RWPE1 (cell line): ENCODE data around the gene ZKSCAN8.
"Not testable (repeated sequence)": the region's sequence is repeated elsewhere in the genome, so short reads cannot be mapped to it uniquely, and the experiment has no call there.

ENCODE experiments used
- CTCF ChIA-PET: fragments of 350-600 bp; sonication (Branson Sonifier 250); formaldehyde crosslinking; extraction: SDS; loops from one replicate; lab custom pipeline; 2021; lab: Yijun Ruan, JAX
- POLR2A ChIA-PET: fragments of 400-600 bp; formaldehyde crosslinking; extraction: SDS; loops from one replicate; lab custom pipeline; 2020; ENCODE audit warnings: antibody characterized with exemption; ENCODE audit not compliant: low non-redundant PET; lab: Yijun Ruan, JAX
- DNase-seq: peaks from one replicate; pipeline ENCODE4 v3.0.0; 2012; ENCODE audit warnings: low spot score
- H3K27ac ChIP-seq: fragments of 450-650 bp; 2 replicates; pipeline ENCODE4 v1.5.1; 2017
- CTCF ChIP-seq: fragments of 450-650 bp; conservative IDR thresholded peaks from 2 replicates; pipeline ENCODE4 v1.5.1; 2017; ENCODE audit warnings: low read depth, mild to moderate bottlenecking

The ZKSCAN8 gene

GRCh38 chr6:28115799-28116198 lies 25.9 kb upstream of the ZKSCAN8 start:
- CTCF ChIA-PET, result interaction anchor here (1.2 kb wide), 1 partner anchor 11 kb away, joined by 5 read pairs; no protein-coding TSS in a partner anchor
- DNase-seq, result no peak
- H3K27ac ChIP-seq, result no peak overlapping the region
- POLR2A ChIA-PET, result no interaction called here
- no peak for TF ChIP-seq CTCF

- H3K27ac ChIP-seq, result no peak overlapping the region
- CTCF ChIA-PET, result interaction anchor here (0.9 kb wide), 1 partner anchor 266 kb away, joined by 3 read pairs; no protein-coding TSS in a partner anchor
- POLR2A ChIA-PET, result no interaction called here
- no peak for DNase-seq
- no peak for TF ChIP-seq CTCF
These were observed 24.2 kb upstream of the ZKSCAN8 start for GRCh38 chr6:28117386-28118050.

GRCh38 chr6:28118217-28118616 lies 23.5 kb upstream of the ZKSCAN8 start:
- H3K27ac ChIP-seq, result no peak overlapping the region
- CTCF ChIA-PET, result interaction anchor here (0.9 kb wide), 1 partner anchor 265 kb away, joined by 3 read pairs; no protein-coding TSS in a partner anchor
- POLR2A ChIA-PET, result no interaction called here
- no peak for TF ChIP-seq CTCF
- no peak for DNase-seq

GRCh38 chr6:28121876-28122275 lies 19.8 kb upstream of the ZKSCAN8 start:
- no peak for DNase-seq
- CTCF ChIA-PET, result no interaction called here
- POLR2A ChIA-PET, result no interaction called here
- no peak overlapping the region for H3K27ac ChIP-seq
- no peak for TF ChIP-seq CTCF

- CTCF ChIA-PET, result interaction anchor here (0.6 kb wide), 1 partner anchor 306 kb away, joined by 4 read pairs; no protein-coding TSS in a partner anchor
- H3K27ac ChIP-seq, POLR2A ChIA-PET, DNase-seq: not testable (repeated sequence)
These were observed 19.4 kb upstream of the ZKSCAN8 start for GRCh38 chr6:28122283-28122682.

GRCh38 chr6:28124350-28124970 lies 17.2 kb upstream of the ZKSCAN8 start, which contains the start of gene ZSCAN16:
Gene ZSCAN16, plus strand, starts transcription at chr6:28124609. Its CDS starts 835 bp downstream, at chr6:28125444.
- peak within 1 kb of the TSS; percentile 62 for H3K27ac ChIP-seq
- TF ChIP-seq CTCF, result no peak
- POLR2A ChIA-PET, result interaction anchor here (0.5 to 1.5 kb wide), 4 partner anchors 17 to 128 kb away, joined by 3 to 5 read pairs (median 4); partner anchors contain the start of gene ZKSCAN8
- CTCF ChIA-PET, result interaction anchor here (0.6 kb wide), 1 partner anchor 155 kb away, joined by 5 read pairs; no protein-coding TSS in a partner anchor
- peak; percentile 83 for DNase-seq
